ENCODE measurements around the gene AUTS2.

The AUTS2 gene

GRCh38 chr7:70701991-70702390 lies 1103.7 kb downstream of the AUTS2 start:
- no peak for TF ChIP-seq CTCF (IDR thresholded peaks at IDR 0.05; ENCODE audit: insufficient read depth, low read depth, low read length, missing control alignments)

GRCh38 chr7:70703785-70704184 lies 1105.5 kb downstream of the AUTS2 start:
- TF ChIP-seq CTCF (IDR thresholded peaks at IDR 0.05; ENCODE audit: insufficient read depth, low read depth, low read length, missing control alignments), result no peak
- no peak for DNase-seq (ENCODE audit: low read depth)
- no peak overlapping the region for H3K4me3 ChIP-seq (ENCODE audit: low read depth, low read length)

More at GRCh38 chr7:70701991-70702390, 1103.7 kb downstream of the AUTS2 start:
- H3K4me3 ChIP-seq (ENCODE audit: low read depth, low read length), result no peak overlapping the region
- no peak for DNase-seq (ENCODE audit: low read depth)

- no peak overlapping the region for H3K4me3 ChIP-seq (ENCODE audit: low read depth, low read length)
- no peak for DNase-seq (ENCODE audit: low read depth)
- no peak for TF ChIP-seq CTCF (IDR thresholded peaks at IDR 0.05; ENCODE audit: insufficient read depth, low read depth, low read length, missing control alignments)
These were observed 1106.6 kb downstream of the AUTS2 start for GRCh38 chr7:70704831-70705346.

- no peak for TF ChIP-seq CTCF (IDR thresholded peaks at IDR 0.05; ENCODE audit: insufficient read depth, low read depth, low read length, missing control alignments)
- no peak for DNase-seq (ENCODE audit: low read depth)
These were observed 1107.9 kb downstream of the AUTS2 start for GRCh38 chr7:70706204-70706603.

GRCh38 chr7:70706698-70707097 lies 1108.4 kb downstream of the AUTS2 start:
- no peak overlapping the region for H3K4me3 ChIP-seq (ENCODE audit: low read depth, low read length)
- no peak for DNase-seq (ENCODE audit: low read depth)
- TF ChIP-seq CTCF (IDR thresholded peaks at IDR 0.05; ENCODE audit: insufficient read depth, low read depth, low read length, missing control alignments), result no peak

More at GRCh38 chr7:70706204-70706603, 1107.9 kb downstream of the AUTS2 start:
- H3K4me3 ChIP-seq (ENCODE audit: low read depth, low read length), result no peak overlapping the region

GRCh38 chr7:70707823-70708243 lies 1109.6 kb downstream of the AUTS2 start:
- DNase-seq (ENCODE audit: low read depth), result no peak
- no peak for TF ChIP-seq CTCF (IDR thresholded peaks at IDR 0.05; ENCODE audit: insufficient read depth, low read depth, low read length, missing control alignments)
- H3K4me3 ChIP-seq (ENCODE audit: low read depth, low read length), result no peak overlapping the region

GRCh38 chr7:70710011-70710480 lies 1111.8 kb downstream of the AUTS2 start:
- H3K4me3 ChIP-seq (ENCODE audit: low read depth, low read length), result no peak overlapping the region
- peak; percentile 74 for DNase-seq (ENCODE audit: low read depth)
- TF ChIP-seq CTCF (IDR thresholded peaks at IDR 0.05; ENCODE audit: insufficient read depth, low read depth, low read length, missing control alignments), result no peak
